ENCODE measurements around the gene DLGAP1.

The DLGAP1 gene

DNA sequence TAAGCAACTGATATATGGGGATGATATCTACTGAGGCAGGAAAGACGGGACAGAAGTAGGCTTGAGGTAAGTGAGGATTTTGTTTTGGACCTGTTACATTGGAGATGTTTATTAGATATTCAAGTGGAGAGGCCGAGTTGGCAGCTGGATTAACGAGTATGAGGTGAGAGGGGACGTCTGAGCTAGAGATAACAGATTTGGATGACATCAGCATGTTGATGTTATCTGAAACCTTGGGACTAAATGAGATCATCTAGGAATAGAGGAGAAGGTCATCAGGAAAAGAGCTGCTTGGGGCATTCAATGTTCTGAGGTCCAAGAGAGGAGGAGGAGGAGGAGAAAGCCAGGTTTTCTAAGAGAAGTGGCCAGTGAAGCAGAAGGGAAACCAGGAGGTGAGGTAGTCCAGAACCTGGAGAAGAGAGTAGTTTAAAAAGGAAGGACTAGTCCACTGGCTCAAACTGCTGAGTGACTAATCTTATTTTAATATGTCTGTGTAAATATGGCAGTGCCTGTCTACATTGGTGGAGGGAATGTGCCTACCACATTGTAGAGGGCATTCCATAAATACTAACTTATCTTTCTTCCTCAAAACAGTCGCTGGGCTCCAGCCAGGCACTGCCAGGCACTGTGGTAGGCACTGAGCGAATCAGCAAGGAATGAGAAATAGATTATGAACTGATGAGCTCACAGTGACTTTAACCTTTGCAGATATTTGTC is 488.3 kb downstream of the DLGAP1 start:
- DNase-seq (ENCODE audit: low read depth): no peak
- TF ChIP-seq MYC (IDR thresholded peaks at IDR 0.05; ENCODE audit: low read depth, low read length) (no peak), CTCF (IDR thresholded peaks at IDR 0.05; ENCODE audit: low read depth, low read length) (no peak), MAX (IDR thresholded peaks at IDR 0.05; ENCODE audit: low read depth, low read length) (no peak), POLR2A (IDR thresholded peaks at IDR 0.05; ENCODE audit: extremely low read depth, insufficient read length) (no peak)
- no peak overlapping the region for H3K4me3 ChIP-seq (ENCODE audit: low read depth, low read length)

DNA sequence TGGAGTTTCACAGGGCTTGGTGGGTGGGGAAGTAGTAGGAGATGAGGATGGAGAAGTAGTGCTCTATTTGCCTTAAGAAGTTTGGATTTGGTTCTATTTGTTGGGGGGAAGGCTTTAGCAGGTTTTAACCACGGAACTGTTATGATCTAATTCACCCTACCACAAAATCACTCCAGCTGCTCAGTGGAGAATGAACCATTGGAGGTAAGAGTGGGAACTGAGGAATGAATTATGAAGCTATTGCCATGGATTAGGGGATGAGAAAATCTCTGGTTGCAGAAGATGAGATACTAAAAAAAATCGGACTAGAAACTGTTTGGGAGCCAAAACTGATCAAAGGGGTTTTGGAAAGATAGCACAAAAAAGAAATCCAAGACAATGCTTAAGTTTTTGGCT is 488.9 kb downstream of the DLGAP1 start:
- H3K4me3 ChIP-seq (ENCODE audit: low read depth, low read length): no peak overlapping the region
- TF ChIP-seq CTCF (IDR thresholded peaks at IDR 0.05; ENCODE audit: low read depth, low read length) (no peak), POLR2A (IDR thresholded peaks at IDR 0.05; ENCODE audit: extremely low read depth, insufficient read length) (no peak), MYC (IDR thresholded peaks at IDR 0.05; ENCODE audit: low read depth, low read length) (no peak), MAX (IDR thresholded peaks at IDR 0.05; ENCODE audit: low read depth, low read length) (no peak)
- no peak for DNase-seq (ENCODE audit: low read depth)

DNA sequence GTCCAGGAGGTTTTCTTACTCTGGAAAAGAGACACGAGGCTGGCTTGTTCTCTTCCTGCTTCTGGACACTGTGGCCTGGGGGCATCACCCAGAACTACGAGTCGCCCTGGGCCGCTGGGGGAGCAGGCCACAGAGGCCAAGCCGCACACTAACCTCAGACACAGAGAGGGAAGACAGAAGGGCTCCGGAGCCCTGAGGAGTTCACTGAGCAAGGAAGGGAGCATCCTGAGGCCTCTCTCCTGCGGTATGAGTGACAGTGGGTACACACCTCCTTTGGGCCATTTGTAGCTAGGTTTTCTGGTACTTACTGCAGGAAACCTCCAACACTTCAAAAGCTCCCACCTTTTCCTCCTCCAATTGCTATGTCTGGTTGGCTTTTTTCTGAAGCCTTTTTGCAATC is 494.1 kb downstream of the DLGAP1 start:
- no peak overlapping the region for H3K4me3 ChIP-seq (ENCODE audit: low read depth, low read length)
- no peak for TF ChIP-seq MYC (IDR thresholded peaks at IDR 0.05; ENCODE audit: low read depth, low read length)
- TF ChIP-seq POLR2A (IDR thresholded peaks at IDR 0.05; ENCODE audit: extremely low read depth, insufficient read length): no peak
- no peak for TF ChIP-seq MAX (IDR thresholded peaks at IDR 0.05; ENCODE audit: low read depth, low read length)
- TF ChIP-seq CTCF (IDR thresholded peaks at IDR 0.05; ENCODE audit: low read depth, low read length): no peak
- no peak for DNase-seq (ENCODE audit: low read depth)

- no peak overlapping the region for H3K4me3 ChIP-seq (ENCODE audit: low read depth, low read length)
- TF ChIP-seq CTCF (IDR thresholded peaks at IDR 0.05; ENCODE audit: low read depth, low read length): no peak
- no peak for TF ChIP-seq MYC (IDR thresholded peaks at IDR 0.05; ENCODE audit: low read depth, low read length)
- TF ChIP-seq MAX (IDR thresholded peaks at IDR 0.05; ENCODE audit: low read depth, low read length): no peak
- TF ChIP-seq POLR2A (IDR thresholded peaks at IDR 0.05; ENCODE audit: extremely low read depth, insufficient read length): no peak
- DNase-seq (ENCODE audit: low read depth): no peak
Observed at GRCh38 chr18:3960142-3960541, 495.0 kb downstream of the DLGAP1 start.

GRCh38 chr18:3952031-3952430 is 503.1 kb downstream of the DLGAP1 start:
- TF ChIP-seq CTCF (IDR thresholded peaks at IDR 0.05; ENCODE audit: low read depth, low read length): no peak
- TF ChIP-seq MYC (IDR thresholded peaks at IDR 0.05; ENCODE audit: low read depth, low read length): no peak
- TF ChIP-seq POLR2A (IDR thresholded peaks at IDR 0.05; ENCODE audit: extremely low read depth, insufficient read length): no peak
- H3K4me3 ChIP-seq (ENCODE audit: low read depth, low read length): no peak overlapping the region
- no peak for DNase-seq (ENCODE audit: low read depth)

All from NB4 (cell line).